Ectodermal cell (in vitro differentiated cells): ENCODE results near the gene EPHB2.

Experiments used
- H3K27ac ChIP-seq: 2 replicates; pipeline ENCODE4 v1.7.0; 2013; ENCODE audit warnings: mild to moderate bottlenecking, low read depth, low read length; ENCODE audit not compliant: insufficient read depth, poor library complexity, severe bottlenecking
- H3K27me3 ChIP-seq: 2 replicates; pipeline ENCODE4 v1.7.0; 2013; ENCODE audit warnings: mild to moderate bottlenecking, low read length; ENCODE audit not compliant: insufficient read depth, control insufficient read depth, poor library complexity, severe bottlenecking
- H3K36me3 ChIP-seq: one replicate; pipeline ENCODE4 v1.7.0; 2013; ENCODE audit warnings: low read length; ENCODE audit not compliant: control insufficient read depth, insufficient read depth
- H3K4me1 ChIP-seq: one replicate; pipeline ENCODE4 v1.7.0; 2013; ENCODE audit warnings: low read length; ENCODE audit not compliant: control insufficient read depth, insufficient read depth
- H3K4me3 ChIP-seq: 2 replicates; pipeline ENCODE4 v1.7.0; 2013; ENCODE audit warnings: low read depth, low read length, control low read depth; ENCODE audit not compliant: insufficient read depth
- H3K9me3 ChIP-seq: 2 replicates; pipeline ENCODE4 v1.7.0; 2013; ENCODE audit warnings: mild to moderate bottlenecking, low read length, moderate library complexity; ENCODE audit not compliant: control insufficient read depth
- WGBS, 2 experiments: methylation state at CpG; one replicate each; pipeline ENCODE4 v1.1.7; 2013; ENCODE audit warnings: missing lambda C conversion rate in 2 of 2; 5-methylcytosine and 5-hydroxymethylcytosine counted together

EPHB2 gene

GRCh38 chr1:22826604-22827580, 116.3 kb downstream of the EPHB2 start:
- WGBS, 2 experiments, result 68 to 72% methylated on average over 15 of the region's 15 CpGs
- Histone ChIP-seq H3K4me3 (no peak overlapping the region), H3K27me3 (no peaks in the 10 kb centered on the region), H3K36me3 (no peaks in the 10 kb centered on the region), H3K4me1 (peaks cover 41% of the 10 kb centered on the region), H3K27ac (no peak overlapping the region), H3K9me3 (no peaks in the 10 kb centered on the region)

- WGBS, 2 experiments, result 89 to 90% methylated on average over 9 of the region's 9 CpGs
- H3K27ac ChIP-seq, result no peak overlapping the region
- H3K27me3 ChIP-seq, result no peaks in the 10 kb centered on the region
These were observed 117.2 kb downstream of the EPHB2 start for GRCh38 chr1:22827666-22828483.

GRCh38 chr1:22828484-22829308, 118.1 kb downstream of the EPHB2 start:
- no peaks in the 10 kb centered on the region for H3K27me3 ChIP-seq
- H3K27ac ChIP-seq, result no peak overlapping the region
- H3K4me3 ChIP-seq, result no peak overlapping the region
- H3K36me3 ChIP-seq, result no peaks in the 10 kb centered on the region
- no peaks in the 10 kb centered on the region for H3K9me3 ChIP-seq
- peaks cover 41% of the 10 kb centered on the region for H3K4me1 ChIP-seq
- 84 to 85% methylated on average over 14 to 15 of the region's 15 CpGs for WGBS, 2 experiments

More at GRCh38 chr1:22827666-22828483, 117.2 kb downstream of the EPHB2 start:
- H3K9me3 ChIP-seq, result no peaks in the 10 kb centered on the region
- no peak overlapping the region for H3K4me3 ChIP-seq
- H3K36me3 ChIP-seq, result no peaks in the 10 kb centered on the region
- peaks cover 41% of the 10 kb centered on the region for H3K4me1 ChIP-seq

DNA sequence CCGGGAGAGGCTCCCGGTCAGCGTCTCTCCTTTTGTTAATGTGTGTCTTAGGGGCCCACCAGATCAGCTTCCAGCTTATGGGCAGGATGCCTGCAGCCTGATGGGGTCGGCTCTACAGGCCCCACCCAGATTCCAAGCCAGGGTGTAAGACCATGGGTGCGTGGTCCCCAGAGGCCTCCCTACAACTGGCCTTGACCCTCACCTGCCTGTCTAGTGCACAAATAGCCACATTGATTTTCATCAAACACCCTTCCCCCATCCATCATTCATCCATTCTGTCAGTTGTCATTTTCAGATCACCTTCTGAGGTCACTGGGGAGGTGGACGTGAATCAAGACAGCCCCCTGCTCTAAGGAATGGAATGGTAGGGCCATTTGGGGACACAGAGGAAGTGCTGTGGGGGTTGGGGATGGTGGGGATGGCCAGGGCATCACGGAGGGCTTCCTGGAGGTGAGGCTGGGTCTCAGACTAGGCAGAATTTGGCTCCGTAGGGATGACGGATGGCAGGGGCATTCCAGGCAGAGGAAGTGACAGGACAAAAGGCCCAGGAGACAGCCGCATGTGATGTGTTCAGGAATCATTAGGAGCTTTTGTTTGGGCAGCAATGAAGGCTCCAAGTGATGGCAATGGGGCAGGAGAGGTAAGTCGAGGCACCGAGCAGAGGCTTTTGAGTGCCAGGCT, 118.8 kb downstream of the EPHB2 start:
- Histone ChIP-seq H3K4me3 (no peak overlapping the region), H3K27ac (no peak overlapping the region), H3K4me1 (peaks cover 41% of the 10 kb centered on the region), H3K27me3 (no peaks in the 10 kb centered on the region), H3K9me3 (no peaks in the 10 kb centered on the region), H3K36me3 (no peaks in the 10 kb centered on the region)
- 54 to 56% methylated on average over 12 of the region's 12 CpGs for WGBS, 2 experiments

GRCh38 chr1:22830041-22830566, 119.5 kb downstream of the EPHB2 start:
- Histone ChIP-seq H3K9me3 (no peaks in the 10 kb centered on the region), H3K27ac (no peak overlapping the region), H3K4me1 (peaks cover 41% of the 10 kb centered on the region), H3K27me3 (no peaks in the 10 kb centered on the region), H3K36me3 (no peaks in the 10 kb centered on the region), H3K4me3 (no peak overlapping the region)
- 84 to 90% methylated on average over 6 of the region's 6 CpGs for whole genome bisulfite sequencing, 2 experiments

- Histone ChIP-seq H3K36me3 (no peaks in the 10 kb centered on the region), H3K27me3 (no peaks in the 10 kb centered on the region), H3K27ac (no peak overlapping the region), H3K4me1 (peaks cover 47% of the 10 kb centered on the region), H3K4me3 (no peak overlapping the region), H3K9me3 (no peaks in the 10 kb centered on the region)
- 83% methylated on average over 7 of the region's 7 CpGs for WGBS, 2 experiments
These were observed 120.2 kb downstream of the EPHB2 start for GRCh38 chr1:22830757-22831340.

GRCh38 chr1:22831729-22832413, 121.2 kb downstream of the EPHB2 start:
- no peak overlapping the region for H3K4me3 ChIP-seq
- H3K9me3 ChIP-seq, result no peaks in the 10 kb centered on the region
- no peak overlapping the region for H3K27ac ChIP-seq
- no peaks in the 10 kb centered on the region for H3K27me3 ChIP-seq
- WGBS, 2 experiments, result 91 to 93% methylated on average over 6 of the region's 6 CpGs
- H3K36me3 ChIP-seq, result no peaks in the 10 kb centered on the region
- H3K4me1 ChIP-seq, result peaks cover 46% of the 10 kb centered on the region

GRCh38 chr1:22832414-22832786, 121.8 kb downstream of the EPHB2 start:
- WGBS, 2 experiments, result 88 to 92% methylated on average over 3 of the region's 3 CpGs

More at GRCh38 chr1:22832414-22832786, 121.8 kb downstream of the EPHB2 start:
- H3K27me3 ChIP-seq, result no peaks in the 10 kb centered on the region
- peaks cover 45% of the 10 kb centered on the region for H3K4me1 ChIP-seq
- H3K4me3 ChIP-seq, result no peak overlapping the region
- H3K36me3 ChIP-seq, result no peaks in the 10 kb centered on the region
- no peaks in the 10 kb centered on the region for H3K9me3 ChIP-seq
- no peak overlapping the region for H3K27ac ChIP-seq
